Activated naive CD8-positive, alpha-beta T cell treated with anti-CD3 and anti-CD28 coated beads, Interleukin-2, amount 10 ng/mL, durations not matched to agents 7 days and 5 days (primary cell): Measurements from ENCODE around the gene EFCAB8. TPM values are rescaled to one million over a fixed set of nuclear protein-coding genes. Genes with fewer than 3 reads are reported as not detected.

Source experiments
- ATAC-seq: fragments of 150-1000 bp; cut with Tn5 transposase; one replicate; pipeline ENCODE4 v1.10.0; 2021; ENCODE audit warnings: low read depth, moderate library complexity
- POLR2A ChIA-PET: fragments of 350-600 bp; sonication (Branson Sonifier 250); formaldehyde crosslinking; loops from one replicate; lab custom pipeline; 2021; ENCODE audit warnings: antibody characterized with exemption; lab: Charles Lee
- DNase-seq: peaks from one replicate; pipeline ENCODE4 v3.0.0; 2021
- H3K27ac Mint-ChIP-seq: one replicate; pipeline ENCODE4 v1.8.0; 2022; ENCODE audit warnings: mild to moderate bottlenecking, mixed read lengths
- H3K27me3 Mint-ChIP-seq: one replicate; pipeline ENCODE4 v1.8.0; 2022; ENCODE audit warnings: mild to moderate bottlenecking, moderate library complexity, mixed read lengths
- H3K36me3 Mint-ChIP-seq: one replicate; pipeline ENCODE4 v1.8.0; 2021; ENCODE audit warnings: mild to moderate bottlenecking, mixed read lengths
- H3K4me1 Mint-ChIP-seq: one replicate; pipeline ENCODE4 v1.8.0; 2021; ENCODE audit warnings: mixed read lengths
- H3K4me3 Mint-ChIP-seq: one replicate; pipeline ENCODE4 v1.8.0; 2022; ENCODE audit warnings: mild to moderate bottlenecking, moderate library complexity, mixed read lengths
- H3K9me3 Mint-ChIP-seq: one replicate; pipeline ENCODE4 v1.8.0; 2021; ENCODE audit warnings: mixed read lengths
- total RNA-seq, 2 experiments: library from RNA; stranded (reverse); gene quantifications; one replicate each; pipeline ENCODE4 v1.2.3, GENCODE V29; 2021

EFCAB8 gene
- total RNA-seq, 2 experiments from 2014 or later = 0.47 to 0.77 TPM

- H3K36me3 Mint-ChIP-seq = peaks cover 4% of the 10 kb centered on the region
- ATAC-seq = no peak
- DNase-seq = no peak
- H3K9me3 Mint-ChIP-seq = peaks cover 3% of the 10 kb centered on the region
- no peak overlapping the region for H3K27ac Mint-ChIP-seq
- POLR2A ChIA-PET = interaction anchor here (1.7 kb wide), 1 partner anchor 35 kb away, joined by 5 read pairs; no protein-coding TSS in a partner anchor
- no peak overlapping the region for H3K4me3 Mint-ChIP-seq
- H3K27me3 Mint-ChIP-seq = no peaks in the 10 kb centered on the region
- H3K4me1 Mint-ChIP-seq = peaks cover 8% of the 10 kb centered on the region
Measured at GRCh38 chr20:33005908-33006775, 147.4 kb downstream of the EFCAB8 start.

DNA sequence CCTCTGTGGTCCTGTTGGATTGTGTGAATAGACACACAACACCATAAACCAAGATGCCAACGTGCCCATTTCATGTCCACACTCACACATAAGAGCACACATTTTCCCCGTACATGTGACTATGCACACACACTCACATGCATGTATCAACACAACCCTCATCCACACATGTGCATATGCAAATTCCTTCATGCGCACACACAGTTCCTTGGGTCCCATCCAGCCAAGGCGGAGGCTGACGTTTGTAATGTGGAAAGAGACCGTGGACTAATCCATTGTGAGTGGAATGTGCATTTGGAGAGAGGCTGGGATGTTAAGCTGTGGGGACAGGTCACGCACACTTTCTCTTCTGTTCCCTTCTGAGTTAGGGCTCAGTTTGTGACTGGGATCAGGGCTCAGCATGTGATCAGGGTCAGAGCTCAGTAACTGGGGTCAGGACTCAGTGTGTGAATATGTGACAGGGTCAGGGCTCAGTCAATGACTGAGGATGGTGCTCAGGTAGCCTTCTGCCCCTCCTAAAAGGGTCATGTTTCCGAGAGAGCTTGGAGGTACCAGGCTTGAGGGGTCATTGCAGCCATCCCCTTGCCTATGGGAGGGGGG is 148.2 kb downstream of the EFCAB8 start:
- no peak overlapping the region for H3K4me3 Mint-ChIP-seq
- peaks cover 4% of the 10 kb centered on the region for H3K36me3 Mint-ChIP-seq
- ATAC-seq = no peak
- H3K4me1 Mint-ChIP-seq = peaks cover 8% of the 10 kb centered on the region
- no peak for DNase-seq
- peaks cover 3% of the 10 kb centered on the region for H3K9me3 Mint-ChIP-seq
- H3K27me3 Mint-ChIP-seq = no peaks in the 10 kb centered on the region
- POLR2A ChIA-PET = no interaction called here
- no peak overlapping the region for H3K27ac Mint-ChIP-seq

DNA sequence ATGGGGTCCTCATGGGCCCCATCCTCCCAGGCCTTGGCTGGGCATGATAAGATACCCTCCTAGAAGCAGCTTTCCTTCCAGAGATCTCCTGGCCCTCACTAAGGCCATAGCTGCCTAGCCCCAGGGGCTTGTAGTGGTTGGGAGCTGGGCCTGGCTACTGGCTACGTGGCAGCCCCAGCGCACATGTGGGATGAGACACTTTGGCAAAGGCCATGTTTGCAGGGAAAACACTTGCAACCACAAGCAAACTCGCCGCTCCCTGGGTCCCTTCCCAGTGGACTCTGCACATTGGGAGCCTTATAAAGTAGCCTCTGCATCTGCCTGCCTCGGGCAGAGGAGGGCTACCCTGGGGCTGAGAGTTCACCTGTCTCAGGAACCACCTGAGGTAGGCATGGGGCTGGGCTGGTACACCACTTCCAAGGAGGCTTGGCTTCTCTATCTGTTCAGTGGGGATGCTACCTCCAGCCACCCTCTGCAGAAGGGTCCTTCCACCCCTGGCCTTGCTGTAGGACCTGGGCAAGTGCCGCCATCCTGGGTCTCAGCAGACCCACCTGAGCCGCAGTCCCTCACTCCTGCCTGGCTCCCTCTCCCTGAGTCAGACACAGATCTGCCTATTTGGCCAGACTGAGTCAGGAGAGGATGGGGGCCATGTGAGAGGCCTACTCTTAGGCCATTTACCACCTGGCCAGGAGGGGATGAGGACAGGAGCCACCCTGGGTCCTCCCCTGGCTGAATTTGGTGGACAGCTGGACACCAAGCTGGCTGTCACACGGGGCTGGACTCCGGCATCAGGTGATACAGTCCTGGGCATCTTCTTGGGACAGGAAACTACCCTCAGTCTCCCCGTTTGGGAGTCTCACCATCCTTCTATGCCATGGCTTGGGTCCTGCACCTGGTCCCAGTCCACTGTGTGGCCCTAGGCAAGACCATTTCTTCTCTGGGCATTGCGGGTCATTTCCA is 148.9 kb downstream of the EFCAB8 start, which contains the start of gene BPIFB2:
Gene BPIFB2 (plus strand): TSS at position 329 of the 960 bp plus-strand sequence. CDS start 871 bp downstream, outside the sequence.
- H3K4me1 Mint-ChIP-seq = peaks cover 5% of the 10 kb centered on the region
- peaks cover 3% of the 10 kb centered on the region for H3K9me3 Mint-ChIP-seq
- ATAC-seq = no peak
- peaks cover 4% of the 10 kb centered on the region for H3K36me3 Mint-ChIP-seq
- H3K4me3 Mint-ChIP-seq = no peak within 1 kb of the TSS
- POLR2A ChIA-PET = no interaction called here
- no peak within 1 kb of the TSS for H3K27ac Mint-ChIP-seq
- no peak for DNase-seq
- no peaks in the 10 kb centered on the region for H3K27me3 Mint-ChIP-seq

DNA sequence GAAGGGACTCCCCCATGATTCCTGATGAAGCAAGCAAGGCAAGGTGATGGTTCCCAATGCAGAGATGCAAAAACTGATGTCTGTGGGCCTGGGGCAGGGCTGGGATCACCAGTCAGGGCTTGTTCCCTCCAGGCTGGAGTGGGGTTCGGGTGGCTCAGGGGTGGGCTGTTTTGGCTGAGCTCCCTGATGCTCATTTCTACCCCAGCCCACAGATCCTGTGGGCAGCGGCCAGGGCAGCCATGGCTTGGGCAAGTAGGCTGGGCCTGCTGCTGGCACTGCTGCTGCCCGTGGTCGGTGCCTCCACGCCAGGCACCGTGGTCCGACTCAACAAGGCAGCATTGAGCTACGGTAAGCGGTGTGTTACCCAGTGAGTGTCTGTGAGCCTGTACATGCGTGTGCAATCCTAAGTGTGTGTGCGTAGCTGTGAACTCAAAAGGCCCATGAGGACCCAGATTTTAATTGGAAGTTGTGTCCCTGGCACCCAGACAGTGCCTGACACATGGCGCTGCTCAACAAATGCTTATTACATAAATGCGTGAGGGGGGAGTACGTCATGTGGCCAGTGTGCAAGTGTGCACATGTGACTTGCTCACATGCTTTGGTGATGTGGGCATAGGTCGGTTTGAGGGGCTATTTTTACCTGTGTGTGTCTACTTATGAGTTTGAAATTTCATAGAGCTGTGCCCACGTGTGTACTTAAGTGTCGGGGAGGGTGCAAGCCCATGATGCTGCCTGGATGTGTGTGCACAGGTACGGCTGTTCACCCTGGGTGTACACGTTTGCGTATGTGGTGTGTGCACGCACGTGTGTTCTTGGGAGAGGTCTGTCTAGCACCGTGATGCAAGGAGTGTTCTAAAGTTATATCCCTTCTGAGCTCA is 149.9 kb downstream of the EFCAB8 start:
- no peak for DNase-seq
- no peak for ATAC-seq
- Mint-ChIP-seq H3K27ac (no peak overlapping the region), H3K4me3 (no peak overlapping the region), H3K4me1 (peaks cover 5% of the 10 kb centered on the region), H3K36me3 (peaks cover 4% of the 10 kb centered on the region), H3K27me3 (no peaks in the 10 kb centered on the region), H3K9me3 (peaks cover 3% of the 10 kb centered on the region)
- POLR2A ChIA-PET = no interaction called here

GRCh38 chr20:33009214-33010132 is 150.8 kb downstream of the EFCAB8 start:
- peaks cover 5% of the 10 kb centered on the region for H3K4me1 Mint-ChIP-seq
- POLR2A ChIA-PET = no interaction called here
- peaks cover 3% of the 10 kb centered on the region for H3K9me3 Mint-ChIP-seq
- no peak for DNase-seq
- H3K27ac Mint-ChIP-seq = no peak overlapping the region
- H3K4me3 Mint-ChIP-seq = no peak overlapping the region
- ATAC-seq = no peak
- peaks cover 4% of the 10 kb centered on the region for H3K36me3 Mint-ChIP-seq
- no peaks in the 10 kb centered on the region for H3K27me3 Mint-ChIP-seq

DNA sequence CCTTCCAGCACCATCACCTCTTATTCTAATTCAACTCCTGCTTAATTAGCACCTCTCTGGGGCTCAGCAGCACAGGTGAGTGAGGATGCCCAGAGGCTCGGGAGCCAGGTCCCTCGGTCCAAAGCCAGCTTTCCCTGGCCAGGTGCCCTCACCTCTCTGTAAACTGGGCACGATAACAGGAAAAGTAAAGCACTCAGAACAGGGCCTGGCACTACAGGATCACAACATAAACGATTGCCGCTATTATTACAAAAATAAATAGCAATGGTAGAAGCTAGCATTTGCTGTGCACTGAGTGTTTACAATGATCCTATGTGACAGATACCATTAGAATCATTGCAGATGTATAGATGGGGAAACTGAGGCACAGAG is 151.4 kb downstream of the EFCAB8 start:
- H3K36me3 Mint-ChIP-seq = peaks cover 4% of the 10 kb centered on the region
- DNase-seq (no peak), ATAC-seq (no peak)
- H3K4me1 Mint-ChIP-seq = peaks cover 5% of the 10 kb centered on the region
- no peak overlapping the region for H3K4me3 Mint-ChIP-seq
- H3K27me3 Mint-ChIP-seq = no peaks in the 10 kb centered on the region
- POLR2A ChIA-PET = no interaction called here
- no peak overlapping the region for H3K27ac Mint-ChIP-seq
- peaks cover 3% of the 10 kb centered on the region for H3K9me3 Mint-ChIP-seq

- POLR2A ChIA-PET = no interaction called here
- DNase-seq (no peak), ATAC-seq (no peak)
- Mint-ChIP-seq H3K4me1 (peaks cover 2% of the 10 kb centered on the region), H3K27me3 (no peaks in the 10 kb centered on the region), H3K36me3 (no peaks in the 10 kb centered on the region), H3K4me3 (no peak overlapping the region), H3K9me3 (no peaks in the 10 kb centered on the region), H3K27ac (no peak overlapping the region)
Measured at GRCh38 chr20:33010674-33011449, 152.1 kb downstream of the EFCAB8 start.

Other genes with a start within 250 kb of the EFCAB8 start
- under 1 TPM; 0.22 to 0.60 TPM for gene C20orf203, start 185.0 kb upstream of the EFCAB8 start, total RNA-seq
- 10 to 100 TPM; 52.6 to 55.6 TPM for gene COMMD7, start 115.5 kb upstream of the EFCAB8 start, total RNA-seq
- gene DNMT3B, start 96.5 kb upstream of the EFCAB8 start, total RNA-seq = 1 to 10 TPM; 4.9 to 6.6 TPM
- 100 to 1,000 TPM; 108 to 109 TPM for gene MAPRE1, start 39.0 kb upstream of the EFCAB8 start, total RNA-seq
- gene SUN5, start 145.5 kb downstream of the EFCAB8 start, total RNA-seq = not detected
- gene BPIFB2, start 148.8 kb downstream of the EFCAB8 start, total RNA-seq = not detected
- not detected for gene BPIFB6, start 172.7 kb downstream of the EFCAB8 start, total RNA-seq
- not detected for gene BPIFB3, start 195.0 kb downstream of the EFCAB8 start, total RNA-seq
- gene BPIFB4, start 220.7 kb downstream of the EFCAB8 start, total RNA-seq = not detected